Stimulated activated CD8-positive, alpha-beta memory T cell treated with anti-CD3 and anti-CD28 coated beads, Interleukin-7, amount 100 ng/mL, for 48 hours (primary cell): ENCODE measurements around the gene PEX14.
"Not testable (repeated sequence)": the region's sequence is repeated elsewhere in the genome, so short reads cannot be mapped to it uniquely, and the experiment has no call there.

ENCODE experiments used
- DNase-seq, 2 donors: peaks; one replicate each; pipeline ENCODE4 v3.0.0-alpha.2; 2020; ENCODE audit warnings: low read depth in 1 of 2; ENCODE audit errors: extremely low read depth in 1 of 2

PEX14 gene

DNA sequence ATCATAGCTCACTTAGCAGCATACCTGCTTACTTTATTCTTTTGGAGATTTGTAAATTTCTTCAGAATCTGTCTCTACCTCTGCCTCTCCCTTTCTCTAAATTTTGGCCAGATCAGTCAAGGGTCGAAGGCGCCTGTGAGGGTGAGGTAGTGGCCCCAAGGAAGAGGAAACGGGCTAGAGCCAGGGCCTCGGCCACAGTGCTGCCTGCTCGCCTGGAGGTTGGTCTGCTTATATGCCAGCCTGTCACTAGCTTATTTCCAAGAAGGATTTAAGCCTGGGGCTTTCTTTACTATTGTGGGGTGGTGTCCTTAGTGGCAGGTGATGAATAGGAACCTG lies 19.6 kb downstream of the PEX14 start:
- no peak for DNase-seq

DNA sequence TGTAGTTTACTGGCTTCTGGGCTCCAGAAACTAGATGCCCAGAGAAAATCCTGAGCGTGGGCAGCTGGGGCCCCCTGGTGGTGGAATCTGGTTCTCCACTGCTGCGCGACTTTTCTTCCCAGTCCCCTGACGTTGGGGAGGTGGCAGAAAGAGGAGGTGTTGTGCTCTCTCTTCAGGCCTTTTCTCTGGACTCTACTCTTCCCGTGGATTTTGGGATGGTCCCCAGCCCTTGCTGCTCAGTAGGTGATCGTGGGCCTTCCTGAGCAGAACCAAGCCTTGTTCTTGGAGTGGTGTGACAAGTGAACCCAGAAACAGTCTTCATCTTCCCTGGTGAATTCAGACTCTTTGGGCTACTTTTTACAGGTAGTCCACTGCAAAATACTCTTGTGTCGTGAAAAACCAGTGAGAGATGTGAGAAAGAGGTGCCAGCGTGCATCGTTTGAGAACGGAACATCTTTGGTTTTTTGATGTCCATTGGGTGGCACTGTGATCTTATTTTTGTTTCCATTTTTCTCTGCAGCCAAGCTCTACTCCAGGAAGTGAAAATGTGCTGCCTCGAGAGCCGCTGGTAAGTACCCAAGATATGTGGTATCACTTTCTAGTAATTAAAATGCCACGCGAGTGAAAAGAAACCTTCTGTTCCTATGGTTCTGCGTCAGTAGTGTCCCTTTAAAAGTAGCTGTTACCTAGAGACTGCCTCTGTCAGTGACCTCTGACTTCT lies 20.2 kb downstream of the PEX14 start:
- peak; percentile 40 to 54 for DNase-seq

DNA sequence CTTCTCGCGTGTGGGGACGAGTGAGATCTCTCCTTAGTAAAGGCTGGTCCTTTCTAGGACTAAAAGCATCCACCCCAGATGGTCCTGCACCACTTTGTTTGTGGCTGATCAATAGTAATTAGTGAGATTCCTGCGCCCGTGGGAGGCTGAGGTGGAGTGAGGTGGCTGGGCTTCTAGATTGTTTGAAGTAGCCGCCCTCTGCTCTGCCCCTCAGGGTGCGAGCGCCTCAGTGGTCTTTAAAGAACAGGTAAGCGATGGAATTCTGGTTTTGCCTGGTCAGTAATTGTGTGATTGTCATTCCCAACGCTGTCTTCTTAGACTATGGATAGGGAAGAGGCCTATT lies 20.7 kb downstream of the PEX14 start:
- no peak for DNase-seq

DNA sequence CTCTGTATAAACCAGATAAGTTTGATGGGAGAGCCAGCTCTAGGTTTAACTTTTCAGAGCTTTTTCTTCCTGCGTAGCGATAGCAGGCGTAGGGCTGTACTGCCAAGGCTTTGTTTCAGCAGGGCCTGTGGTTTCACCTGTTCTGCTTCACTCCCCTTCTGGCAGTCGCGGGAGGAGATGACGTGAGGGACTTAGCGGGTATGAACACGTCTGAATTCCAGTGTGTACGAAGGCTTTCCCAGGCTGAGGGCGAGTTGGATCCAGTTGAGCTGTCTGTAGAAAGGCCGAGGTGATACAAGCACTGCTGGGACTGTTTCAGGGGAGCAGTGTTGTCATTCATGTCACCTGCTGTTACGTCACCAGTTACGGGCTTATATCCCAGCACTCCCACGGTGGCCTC lies 21.2 kb downstream of the PEX14 start:
- no peak for DNase-seq

DNA sequence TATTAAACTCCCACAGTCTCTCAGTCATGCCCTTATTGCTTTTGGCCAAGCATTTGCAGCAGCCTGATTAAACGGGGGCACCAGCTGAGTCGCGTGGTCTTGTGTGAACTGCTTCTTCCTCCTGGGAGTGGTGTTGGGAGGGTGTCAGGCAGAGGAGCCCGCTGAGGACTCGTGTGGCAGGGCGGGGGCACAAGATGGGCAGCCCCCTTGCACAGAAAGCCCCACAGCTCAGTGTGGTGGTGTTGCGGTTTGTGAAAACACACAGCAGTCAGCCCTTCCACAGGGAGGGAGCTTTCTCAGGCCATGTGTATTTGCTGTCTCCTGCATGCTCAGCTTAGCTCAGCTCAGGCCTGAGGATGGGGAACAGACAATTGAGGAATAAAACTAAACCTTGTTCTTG lies 22.4 kb downstream of the PEX14 start:
- no peak for DNase-seq

DNA sequence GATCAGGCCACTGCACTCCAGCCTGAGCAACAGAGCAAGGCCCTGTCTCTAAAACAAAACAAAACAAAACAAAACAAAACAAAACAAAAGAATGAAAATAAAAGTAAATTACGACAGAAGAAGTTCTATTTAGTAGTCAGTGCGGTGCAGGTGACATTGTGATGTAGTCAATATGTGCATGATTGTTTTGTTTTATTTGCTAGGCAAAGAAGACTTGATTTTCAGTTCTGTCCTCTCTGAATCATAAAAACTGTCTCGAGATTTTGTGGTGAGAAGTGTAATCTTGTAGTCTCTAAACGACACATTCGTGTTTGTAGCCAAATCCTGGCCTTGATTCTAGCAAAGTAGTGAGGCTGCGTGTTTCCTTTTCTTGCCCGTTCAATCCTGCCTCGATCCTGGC lies 23.5 kb downstream of the PEX14 start:
- no peak for DNase-seq

DNA sequence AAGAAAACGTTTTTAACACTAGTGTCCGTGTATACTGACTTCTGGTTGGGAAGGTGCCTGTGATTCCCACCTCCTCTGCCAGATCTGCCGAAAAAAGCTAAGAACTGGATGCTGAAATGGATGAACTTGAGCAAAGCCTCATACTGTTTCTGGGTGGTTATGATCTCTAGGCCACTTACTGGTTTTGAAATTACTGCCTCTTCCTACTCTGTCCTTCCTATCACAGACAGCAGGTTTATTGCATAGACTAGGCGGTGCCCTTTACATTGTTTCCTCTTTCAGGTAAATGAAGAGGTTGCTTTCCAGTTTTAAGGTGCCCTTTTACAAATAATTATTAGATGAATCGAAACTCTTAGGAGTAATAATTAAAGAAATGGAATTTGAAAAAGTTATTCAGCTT lies 27.5 kb downstream of the PEX14 start:
- no peak for DNase-seq

DNA sequence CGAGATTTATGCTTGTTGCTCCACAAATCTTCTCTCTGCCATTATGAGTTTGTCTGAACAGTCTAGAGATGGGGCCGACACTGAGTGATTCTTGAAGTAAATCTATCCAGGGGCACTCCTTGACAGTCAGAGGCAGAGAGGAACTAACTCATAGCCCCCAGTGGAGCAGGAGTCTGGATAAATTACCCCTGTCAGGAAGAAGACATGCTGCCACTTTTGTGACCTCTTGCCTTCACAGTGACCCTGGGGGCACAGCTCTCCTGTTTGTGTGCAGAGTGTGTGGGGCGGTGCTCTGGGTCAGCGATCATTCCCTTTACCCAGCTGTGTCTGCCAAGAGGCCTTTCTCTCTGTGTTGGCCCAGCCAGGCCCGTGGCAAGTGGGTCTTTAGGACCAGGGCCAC lies 29.5 kb downstream of the PEX14 start:
- DNase-seq = no peak

DNA sequence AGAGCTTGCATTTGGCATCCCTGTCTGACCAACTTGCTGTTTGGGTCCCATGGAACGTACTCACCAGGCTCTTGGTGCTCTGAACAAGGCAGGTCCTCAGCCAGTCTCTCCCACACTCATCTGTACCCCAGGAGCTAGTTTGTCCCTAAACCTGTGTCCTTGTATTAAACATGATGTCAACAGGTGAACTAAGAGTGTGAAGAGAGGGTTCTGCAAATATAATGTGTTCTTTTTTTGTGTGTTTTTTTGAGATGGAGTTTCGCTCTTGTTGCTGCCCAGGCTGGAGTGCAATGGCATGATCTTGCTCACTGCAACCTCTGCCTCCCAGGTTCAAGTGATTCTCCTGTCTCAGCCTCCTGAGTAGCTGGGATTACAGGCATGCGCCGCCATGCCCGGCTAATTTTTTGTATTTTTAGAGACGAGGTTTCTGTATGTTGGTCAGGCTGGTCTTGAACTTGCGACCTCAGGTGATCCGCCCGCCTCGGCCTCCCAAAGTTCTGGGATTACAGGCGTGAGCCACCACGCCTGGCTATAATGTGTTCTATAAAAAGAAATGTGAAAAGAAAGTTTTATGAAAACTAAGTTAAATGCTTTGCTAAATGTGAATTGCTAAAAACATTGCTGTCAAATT lies 31.4 kb downstream of the PEX14 start:
- not testable (repeated sequence) for DNase-seq

DNA sequence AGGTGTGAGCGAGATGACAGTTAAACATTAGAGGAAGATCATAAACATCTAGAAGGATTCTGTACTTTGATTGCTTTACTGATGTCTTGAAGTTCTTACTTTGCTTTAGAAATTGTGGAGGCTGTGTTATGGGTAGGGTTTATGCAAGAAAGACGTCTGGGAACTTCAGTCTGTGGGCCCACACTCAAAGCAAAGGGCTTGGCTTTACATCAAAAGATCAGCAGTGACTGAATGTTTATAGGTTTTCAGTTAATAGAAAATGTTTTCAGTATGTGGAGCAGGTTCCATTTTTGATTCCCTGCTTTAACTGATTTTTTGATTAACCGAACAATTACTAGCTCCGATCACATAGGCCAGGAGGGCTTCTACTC lies 31.9 kb downstream of the PEX14 start:
- no peak for DNase-seq

DNA sequence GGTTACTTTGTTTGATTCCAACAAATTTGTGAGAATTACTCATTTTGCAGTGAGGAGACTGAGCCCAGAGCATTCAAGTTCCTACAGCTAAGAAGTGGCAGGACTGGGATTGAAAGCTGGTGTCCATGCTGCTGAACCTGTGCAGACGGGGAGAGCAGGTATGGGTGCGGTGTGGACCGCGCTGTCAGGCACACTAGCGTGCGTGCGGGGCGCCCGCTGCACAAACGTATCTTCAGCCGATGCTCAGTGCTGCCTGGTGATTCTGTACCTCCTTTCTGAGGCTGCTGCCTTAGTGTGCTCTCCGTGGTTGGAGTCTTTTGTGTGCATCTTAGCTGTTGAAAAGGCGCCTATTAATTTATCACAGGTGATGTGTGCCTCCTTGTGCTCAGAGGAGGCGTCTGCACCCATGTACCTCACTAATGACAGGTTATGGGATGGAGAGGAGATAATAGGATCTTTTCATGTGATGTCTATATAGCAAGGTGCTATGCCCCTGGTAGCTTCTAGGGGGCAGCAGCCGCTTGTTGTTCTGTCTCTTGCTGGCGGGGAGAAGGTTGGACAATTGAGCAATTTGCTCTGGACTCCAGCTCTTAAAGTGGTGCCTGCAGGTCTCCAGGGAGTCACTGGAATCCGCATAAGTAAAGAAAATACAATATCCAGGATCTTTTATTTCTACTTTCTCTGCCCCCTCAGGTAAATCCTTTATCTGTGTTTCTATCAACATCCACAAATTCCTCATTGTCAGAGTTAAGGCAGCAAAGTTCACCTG lies 32.5 kb downstream of the PEX14 start:
- DNase-seq = no peak

DNA sequence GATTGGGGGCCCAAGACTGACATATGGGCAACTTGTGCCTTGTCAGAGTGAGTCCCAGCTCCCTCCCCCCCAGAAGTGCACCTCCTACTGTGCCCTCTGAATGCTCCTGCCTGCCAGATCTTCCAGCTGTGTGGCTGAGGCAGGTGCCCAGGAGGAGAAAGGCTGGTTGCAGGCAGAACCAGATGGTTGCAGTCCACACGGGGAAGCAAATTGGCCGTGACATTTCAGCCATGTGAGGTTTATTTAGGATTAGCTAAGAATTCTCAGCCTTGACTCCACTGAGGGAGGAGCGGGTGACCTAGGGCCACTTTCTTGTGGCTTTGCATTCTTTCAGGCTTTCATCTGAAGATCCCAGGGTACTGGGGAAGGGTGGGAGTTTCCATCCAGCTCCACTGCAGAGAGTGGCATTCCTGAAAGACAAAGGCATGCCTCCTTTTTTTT lies 33.8 kb downstream of the PEX14 start:
- no peak for DNase-seq

DNA sequence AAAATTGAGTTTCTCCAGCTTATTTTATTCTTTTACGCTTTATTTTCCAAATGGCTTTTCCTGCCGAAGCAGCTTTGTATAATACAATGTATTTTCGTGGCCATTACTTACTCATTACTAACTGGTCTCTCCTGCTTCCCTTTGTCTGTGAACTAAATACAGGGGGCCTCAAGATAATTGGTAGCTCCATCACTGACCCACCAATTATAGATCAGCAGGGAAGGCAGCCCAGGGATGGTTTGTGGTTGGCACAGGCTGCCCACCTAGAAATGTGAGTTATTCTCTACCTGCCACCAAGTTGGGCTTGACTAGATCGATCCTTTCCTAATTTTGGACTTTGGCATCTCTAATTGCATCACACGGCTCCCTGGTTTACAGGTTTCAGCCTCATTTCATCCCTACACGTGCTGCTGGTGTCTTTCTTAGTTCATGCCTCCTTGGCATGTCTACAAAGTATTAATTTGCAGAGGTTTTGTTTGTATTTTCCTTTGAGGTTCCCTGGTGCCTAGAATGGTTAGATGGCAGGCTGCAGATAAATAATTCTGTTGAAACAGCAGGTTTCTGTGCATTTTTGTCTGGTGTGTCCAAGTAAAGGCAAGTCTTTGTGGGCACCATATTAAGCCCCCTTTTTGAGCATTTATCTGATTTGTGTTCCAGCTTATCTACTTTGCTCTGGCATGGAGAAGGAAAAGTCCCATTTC lies 35.2 kb downstream of the PEX14 start:
- no peak for DNase-seq

DNA sequence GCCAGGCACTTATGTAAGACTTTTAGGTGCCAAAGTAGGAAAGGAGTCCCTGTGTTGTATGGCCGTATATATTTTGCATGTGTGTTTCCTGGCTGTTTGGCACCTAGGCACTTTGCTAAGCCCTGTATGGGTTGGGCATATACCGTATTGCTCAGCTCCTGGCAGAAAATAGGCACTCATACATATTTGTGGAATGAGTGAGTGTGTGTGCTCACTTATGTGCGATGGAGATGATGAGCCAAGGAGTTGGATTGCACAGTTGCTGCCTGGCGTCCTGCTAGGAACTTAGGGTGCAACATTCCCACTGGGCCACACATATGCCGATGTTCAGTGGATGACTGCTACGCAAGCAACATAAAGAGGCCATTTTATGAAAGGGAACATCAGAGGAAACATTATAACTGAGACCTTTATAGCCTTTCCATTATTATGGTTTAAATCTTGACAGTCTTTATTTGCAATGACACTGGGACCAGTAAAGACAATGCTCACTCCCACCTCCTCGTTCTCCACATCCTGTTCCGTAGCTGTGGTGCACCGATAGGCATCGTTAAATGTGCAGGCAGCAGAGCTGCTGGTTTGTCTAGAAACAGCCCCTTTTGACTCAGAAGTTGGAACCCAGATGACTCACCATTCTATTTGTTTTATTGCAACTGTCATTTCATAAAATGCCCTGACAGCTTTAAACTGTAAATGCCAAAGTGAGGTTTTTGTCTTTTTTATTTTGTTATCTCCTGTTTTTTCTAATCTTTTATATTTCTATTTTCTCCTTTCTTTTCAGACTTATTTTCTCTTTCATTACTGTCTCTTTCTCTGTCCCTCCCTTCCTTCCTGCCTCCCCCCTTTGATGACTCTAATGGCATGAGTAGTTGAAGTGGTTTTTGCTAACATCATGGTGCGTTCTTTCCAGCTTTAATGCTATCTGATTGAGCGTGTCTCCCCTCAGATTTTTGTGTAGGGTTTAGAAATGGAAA lies 36.1 kb downstream of the PEX14 start:
- DNase-seq = peak; percentile 55 to 82

DNA sequence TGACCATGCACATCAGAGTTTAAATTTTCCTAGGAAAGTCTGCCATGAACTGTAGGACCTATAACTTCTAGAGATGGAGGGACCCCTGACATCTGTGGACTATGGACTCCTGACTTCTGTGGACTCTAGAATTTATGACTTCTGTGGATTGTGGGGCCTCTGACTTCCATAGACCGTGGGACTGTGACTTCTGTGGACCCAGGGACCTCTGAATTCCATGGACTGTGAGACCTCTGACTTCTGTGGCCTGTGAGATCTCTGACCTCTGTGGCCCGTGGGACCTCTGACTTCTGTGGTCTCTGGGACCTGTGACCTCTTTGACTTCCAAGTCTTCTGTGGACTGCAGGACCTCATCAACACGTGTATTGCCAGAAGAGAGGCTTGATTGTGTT lies 36.7 kb downstream of the PEX14 start:
- no peak for DNase-seq

DNA sequence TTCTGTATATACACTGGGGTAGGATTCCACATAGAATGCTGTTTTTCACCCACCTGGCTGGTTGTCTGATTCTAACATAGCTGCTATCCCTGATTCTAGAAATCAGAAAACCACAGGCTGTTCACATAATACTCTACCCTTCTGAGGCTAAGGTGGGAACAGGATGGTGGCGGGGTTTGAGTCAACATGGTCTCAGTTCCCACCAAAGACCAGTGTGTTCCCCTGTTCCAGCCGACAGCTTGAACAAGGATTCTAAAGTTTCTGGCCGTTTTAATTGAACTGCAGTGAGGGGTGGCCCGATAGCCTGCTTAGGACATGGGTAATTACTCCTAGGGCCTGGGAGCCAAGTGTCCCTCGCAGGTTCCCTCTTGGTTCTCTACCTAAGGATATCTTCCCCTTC lies 38.4 kb downstream of the PEX14 start:
- no peak for DNase-seq

DNA sequence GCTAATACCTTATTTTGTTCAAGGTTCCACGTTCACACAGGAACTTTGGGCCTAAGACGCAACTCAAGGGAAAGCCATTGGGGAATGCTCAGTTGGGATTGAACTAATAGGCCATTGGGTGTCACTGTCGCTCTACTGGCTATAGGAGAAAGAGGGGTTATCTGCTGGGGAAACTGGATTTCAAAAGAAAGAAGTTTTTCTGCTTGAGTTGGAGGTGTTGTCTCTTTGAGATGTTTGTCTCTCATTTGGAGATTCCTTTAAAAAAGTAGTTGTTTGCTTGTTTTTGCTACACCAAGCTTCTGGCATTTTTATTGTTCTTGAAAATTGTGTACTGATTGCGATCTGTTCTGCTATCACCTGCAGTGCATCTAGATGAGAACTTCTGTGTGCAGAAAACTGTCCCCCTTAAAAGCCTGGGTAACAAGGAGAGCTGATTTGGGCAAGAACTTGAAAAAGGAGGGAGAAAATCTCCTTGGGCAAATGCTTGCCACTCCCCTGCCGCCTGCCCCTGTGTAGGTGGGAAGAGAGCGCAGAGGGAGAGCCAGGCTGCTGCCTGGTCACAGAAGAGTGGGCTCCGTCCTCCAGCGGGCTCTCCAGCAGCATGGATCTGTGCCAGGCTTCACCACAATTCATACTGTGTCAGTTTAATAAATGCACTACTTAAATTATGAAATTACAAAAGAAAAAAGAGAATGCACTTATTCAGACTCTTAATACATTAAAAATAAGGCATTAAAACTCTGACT lies 39.9 kb downstream of the PEX14 start:
- DNase-seq = no peak

DNA sequence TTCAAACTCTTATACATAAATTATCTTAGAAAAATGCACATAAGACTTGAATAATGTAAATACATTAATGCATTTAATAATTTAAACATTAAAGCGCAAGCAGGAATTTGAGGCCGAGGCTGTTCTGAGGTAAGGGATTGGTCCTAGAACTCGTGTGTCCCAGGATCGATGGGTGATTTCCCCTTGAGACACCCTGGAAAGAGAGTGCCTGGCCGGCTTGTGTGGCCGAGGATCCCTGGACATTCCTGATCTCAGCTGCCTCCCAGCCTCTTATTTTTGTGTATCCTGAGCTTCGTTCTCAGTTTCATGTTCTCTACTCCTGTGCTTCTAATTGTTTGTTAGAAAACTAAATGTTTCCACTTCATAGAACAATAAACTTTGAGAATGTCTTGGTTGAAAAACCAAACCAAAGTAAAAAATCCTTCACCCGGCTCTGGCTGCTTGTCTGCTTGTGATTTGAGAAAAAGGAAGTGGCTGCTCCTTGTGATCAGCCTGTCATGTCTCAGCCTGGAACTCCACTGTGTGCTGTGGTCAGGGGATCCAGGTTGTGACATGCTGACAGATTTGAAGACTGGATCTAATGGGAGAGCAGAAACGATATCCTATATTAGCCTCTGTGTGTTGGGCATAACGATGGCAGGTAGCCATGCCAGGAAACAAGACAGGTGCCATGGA lies 40.7 kb downstream of the PEX14 start:
- no peak for DNase-seq

DNA sequence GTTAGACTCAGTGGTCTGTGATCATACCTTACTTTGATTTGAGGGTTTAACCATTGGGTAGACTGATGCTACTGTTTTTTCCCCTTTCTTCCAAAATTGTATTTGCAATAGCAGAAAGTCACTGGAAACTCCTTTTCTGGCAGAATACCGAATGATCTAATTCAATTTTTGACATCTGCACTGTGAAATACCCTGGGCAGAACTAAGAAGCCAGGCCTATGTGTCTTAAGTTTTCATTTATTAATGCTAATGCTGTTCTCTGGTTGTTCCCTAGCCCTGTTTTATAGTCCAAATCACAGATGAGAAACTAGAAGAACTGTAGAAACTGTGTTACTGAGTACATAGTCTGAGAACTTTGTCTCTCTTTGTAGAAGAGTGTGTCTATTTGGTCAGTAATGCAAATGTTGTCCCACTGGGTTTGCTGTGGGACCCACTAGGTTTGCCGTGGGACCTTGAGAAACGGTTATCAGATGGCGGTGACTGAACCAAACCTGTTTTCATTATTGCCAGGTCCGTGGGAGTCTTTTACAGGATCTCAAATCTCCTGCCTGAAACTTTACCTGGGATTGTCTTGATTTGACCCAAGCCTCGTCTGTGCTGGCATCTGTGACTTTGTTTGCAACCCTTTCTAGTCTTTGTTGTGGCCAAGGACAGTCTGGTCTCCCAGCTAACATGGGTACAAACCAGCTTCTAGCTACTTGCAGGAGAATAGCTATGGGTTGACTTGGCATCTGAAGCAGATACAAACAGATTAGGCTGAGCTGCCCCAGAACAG lies 41.4 kb downstream of the PEX14 start:
- DNase-seq = no peak
